HG03378 (cell line): ENCODE data around the gene SHLD2.
"Not testable (repeated sequence)": the region's sequence is repeated elsewhere in the genome, so short reads cannot be mapped to it uniquely, and the experiment has no call there.

Experiments
- ATAC-seq: cut with Tn5 transposase; IDR thresholded peaks from one replicate; pipeline ENCODE4 v1.9.1; 2021; ENCODE audit warnings: mild to moderate bottlenecking, moderate library complexity; ENCODE audit not compliant: unreplicated experiment

Gene SHLD2

GRCh38 chr10:87094373-87095235, at the start of gene SHLD2, which contains the start of gene GLUD1:
TSS of gene SHLD2 (plus strand) at chr10:87095206. CDS start at chr10:87151355, 56,149 bp downstream.
TSS of gene GLUD1 (minus strand) at chr10:87094843. CDS start at chr10:87094769, 74 bp downstream.
- peak; percentile 38 for ATAC-seq

GRCh38 chr10:87045434-87045938, 49.5 kb upstream of the SHLD2 start:
- no peak for ATAC-seq

DNA sequence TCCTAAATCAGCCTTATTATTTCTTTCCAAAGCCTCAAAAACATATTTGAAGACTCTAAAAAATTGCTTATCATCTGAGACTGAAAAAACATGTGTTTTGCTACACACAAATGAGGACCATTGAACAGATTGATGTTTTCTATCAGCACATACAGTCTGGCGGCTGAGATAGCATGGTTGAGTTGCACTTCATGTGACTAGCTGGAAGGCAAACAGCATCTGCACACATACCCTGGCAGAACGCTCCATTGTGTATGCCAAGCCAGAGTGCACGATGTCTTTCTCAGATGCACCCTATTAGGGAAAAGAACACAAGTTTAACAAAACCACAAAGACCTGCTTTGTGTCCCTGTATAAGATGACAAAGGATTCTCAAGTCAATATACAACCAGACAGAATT, 41.9 kb upstream of the SHLD2 start:
- ATAC-seq: no peak

DNA sequence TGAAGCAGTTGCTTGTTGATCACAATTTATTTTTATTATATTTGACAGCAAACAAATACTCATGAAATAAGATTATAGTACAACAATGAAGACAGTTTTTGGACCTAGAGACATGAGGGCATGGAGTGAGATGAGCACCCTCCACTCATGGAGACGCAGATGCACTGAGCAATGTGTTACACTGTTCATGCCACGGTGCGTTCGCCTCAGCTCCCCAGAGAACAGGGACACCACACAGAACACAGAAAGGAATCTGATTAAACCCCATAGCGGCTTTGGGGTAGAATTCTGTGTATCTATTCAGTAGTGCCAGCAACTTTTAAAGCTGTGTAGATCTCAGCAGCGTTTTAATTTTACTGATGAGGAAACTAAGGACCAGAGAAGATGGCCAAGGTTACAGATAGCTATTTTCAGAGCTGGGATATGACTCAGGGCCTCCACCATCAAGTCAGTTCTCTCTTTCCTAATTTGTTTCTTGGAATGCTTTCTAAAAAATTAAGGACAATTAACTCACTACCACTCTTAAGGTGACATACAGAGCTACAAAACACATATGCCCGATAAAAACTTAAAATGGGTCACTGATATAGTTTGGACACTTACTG, 41.3 kb upstream of the SHLD2 start:
- no peak for ATAC-seq

GRCh38 chr10:87054373-87055295, 40.4 kb upstream of the SHLD2 start:
- no peak for ATAC-seq

- ATAC-seq: no peak
Measured at GRCh38 chr10:87058171-87058570, 36.8 kb upstream of the SHLD2 start.

DNA sequence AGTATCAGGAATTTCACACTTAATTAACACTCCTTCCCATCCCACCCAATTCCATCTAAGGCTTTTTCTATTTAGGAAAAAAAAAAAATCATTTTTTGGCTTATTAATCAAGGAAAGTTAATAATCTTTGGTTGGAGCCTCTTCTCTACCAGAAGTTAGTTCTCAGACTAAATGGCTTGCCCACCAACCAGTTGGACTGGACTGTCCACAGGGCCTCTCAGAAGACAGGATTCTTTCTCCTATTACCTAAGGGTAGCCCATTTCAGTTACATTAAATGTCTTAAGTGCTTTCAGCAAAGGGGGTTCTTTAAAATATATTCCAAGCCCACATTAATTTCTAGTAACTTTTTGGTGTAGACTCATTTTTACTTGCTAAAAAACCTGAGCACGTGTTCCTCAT, 35.6 kb upstream of the SHLD2 start:
- ATAC-seq: no peak

- ATAC-seq: no peak
Measured at GRCh38 chr10:87060280-87060928, 34.6 kb upstream of the SHLD2 start.

DNA sequence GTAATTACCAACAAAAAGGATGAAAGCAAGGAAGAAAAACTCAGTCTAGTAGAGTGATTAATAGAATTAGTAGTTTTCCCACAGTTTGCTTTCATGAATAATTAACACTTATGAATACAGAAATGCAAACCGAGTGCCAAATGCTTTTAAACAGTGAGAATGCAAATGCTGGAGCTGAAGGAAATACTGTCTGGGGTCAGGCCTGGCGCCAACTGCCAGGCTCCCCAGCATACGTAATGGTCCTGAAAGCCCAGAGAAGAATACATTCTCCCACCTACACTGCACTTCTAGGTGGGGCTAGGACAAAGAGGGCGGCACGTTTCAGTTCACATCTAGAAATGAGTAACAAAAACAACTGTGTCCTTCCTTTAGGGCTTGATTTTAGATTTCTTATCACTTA, 30.4 kb upstream of the SHLD2 start:
- no peak for ATAC-seq

GRCh38 chr10:87066178-87066577, 28.8 kb upstream of the SHLD2 start:
- no peak for ATAC-seq

- no peak for ATAC-seq
Measured at GRCh38 chr10:87066865-87067264, 28.1 kb upstream of the SHLD2 start.

DNA sequence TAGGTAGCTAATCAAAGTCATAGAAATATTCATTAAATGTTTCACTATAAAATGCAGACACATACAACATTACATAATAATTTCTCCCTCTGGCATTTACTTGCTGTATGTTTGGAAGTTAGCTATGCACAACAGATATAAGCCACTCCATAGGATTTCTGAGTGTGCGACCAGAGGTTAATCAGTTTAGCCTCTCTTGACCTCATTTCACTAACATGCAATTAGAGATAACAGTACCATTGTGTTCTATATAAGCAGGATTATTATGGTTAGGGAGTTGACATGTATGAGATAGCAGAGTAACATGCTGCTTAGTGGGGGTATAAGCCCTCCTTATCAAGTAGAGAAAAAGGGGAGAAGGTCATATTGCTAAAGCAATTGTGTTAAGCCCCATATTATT, 26.7 kb upstream of the SHLD2 start:
- no peak for ATAC-seq

GRCh38 chr10:87072449-87072848, 22.6 kb upstream of the SHLD2 start:
- no peak for ATAC-seq

GRCh38 chr10:87076421-87076820, 18.6 kb upstream of the SHLD2 start:
- ATAC-seq: not testable (repeated sequence)

GRCh38 chr10:87079106-87079836, 15.7 kb upstream of the SHLD2 start:
- no peak for ATAC-seq

DNA sequence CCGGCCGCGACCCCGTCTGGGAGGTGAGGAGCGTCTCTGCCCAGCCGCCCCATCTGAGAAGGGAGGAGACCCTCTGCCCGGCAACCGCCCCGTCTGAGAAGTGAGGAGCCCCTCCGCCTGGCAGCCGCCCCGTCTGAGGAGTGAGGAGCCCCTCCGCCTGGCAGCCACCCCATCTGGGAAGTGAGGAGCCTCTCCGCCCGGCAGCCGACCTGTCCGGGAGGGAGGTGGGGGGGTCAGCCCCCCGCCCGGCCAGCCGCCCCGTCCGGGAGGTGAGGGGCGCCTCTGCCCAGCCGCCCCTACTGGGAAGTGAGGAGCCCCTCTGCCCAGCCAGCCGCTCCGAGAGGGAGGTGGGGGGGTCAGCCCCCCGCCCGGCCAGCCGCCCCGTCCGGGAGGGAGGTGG, 14.4 kb upstream of the SHLD2 start:
- not testable (repeated sequence) for ATAC-seq

- not testable (repeated sequence) for ATAC-seq
Measured at GRCh38 chr10:87081574-87081973, 13.4 kb upstream of the SHLD2 start.

DNA sequence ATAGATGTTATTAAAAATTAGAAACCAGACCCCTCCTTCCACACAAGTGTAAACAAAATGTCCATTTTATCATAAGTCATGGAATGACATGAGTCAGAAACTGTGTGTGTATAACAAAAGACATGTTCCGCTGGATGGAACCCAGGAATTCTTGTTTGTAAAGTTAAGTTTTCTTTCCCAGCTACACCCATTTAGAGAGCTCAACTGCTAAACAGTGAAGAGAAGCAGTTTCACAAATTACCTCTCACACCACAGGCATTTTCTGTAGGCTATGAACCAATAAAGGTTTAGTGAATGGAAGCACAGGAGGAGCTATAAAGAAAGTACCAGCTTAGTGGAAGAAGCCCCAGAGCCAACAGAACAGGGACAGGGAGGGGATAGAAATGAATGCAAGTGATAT, 12.8 kb upstream of the SHLD2 start:
- ATAC-seq: not testable (repeated sequence)

- peak; percentile 36 for ATAC-seq
Measured at GRCh38 chr10:87083576-87084290, 11.3 kb upstream of the SHLD2 start.
